ENCODE data around the gene PDE11A. TPM values are rescaled to one million over a fixed set of nuclear protein-coding genes. Genes with fewer than 3 reads are reported as not detected.

PDE11A gene
- polyA plus RNA-seq, 3 donors: 5.5 to 7.6 (median 6.9) TPM

GRCh38 chr2:177778472-177778871 is 294.1 kb downstream of the PDE11A start:
- no peak for DNase-seq (ENCODE audit: low read depth in 3 of 3, low spot score in 2 of 3)

GRCh38 chr2:177772529-177772928 is 300.0 kb downstream of the PDE11A start:
- no peak for DNase-seq (ENCODE audit: low read depth in 3 of 3, low spot score in 2 of 3)

GRCh38 chr2:177771191-177771590 is 301.4 kb downstream of the PDE11A start:
- no peak for DNase-seq (ENCODE audit: low read depth in 3 of 3, low spot score in 2 of 3)

GRCh38 chr2:177767768-177768167 is 304.8 kb downstream of the PDE11A start:
- no peak for DNase-seq (ENCODE audit: low read depth in 3 of 3, low spot score in 2 of 3)

- no peak for DNase-seq (ENCODE audit: low read depth in 3 of 3, low spot score in 2 of 3)
Measured at GRCh38 chr2:177765698-177766097, 306.9 kb downstream of the PDE11A start.

- DNase-seq (ENCODE audit: low read depth in 3 of 3, low spot score in 2 of 3): peak in 1 of 3 donors; percentile 76
Measured at GRCh38 chr2:177763531-177764265, 308.9 kb downstream of the PDE11A start.

GRCh38 chr2:177759443-177759842 is 313.1 kb downstream of the PDE11A start:
- DNase-seq (ENCODE audit: low read depth in 3 of 3, low spot score in 2 of 3): no peak

- DNase-seq (ENCODE audit: low read depth in 3 of 3, low spot score in 2 of 3): peak in 1 of 3 donors; percentile 73
Measured at GRCh38 chr2:177758591-177759371, 313.8 kb downstream of the PDE11A start.

GRCh38 chr2:177756336-177756735 is 316.2 kb downstream of the PDE11A start:
- DNase-seq (ENCODE audit: low read depth in 3 of 3, low spot score in 2 of 3): no peak

GRCh38 chr2:177754492-177754873 is 318.1 kb downstream of the PDE11A start:
- DNase-seq (ENCODE audit: low read depth in 3 of 3, low spot score in 2 of 3): peak; percentile 83 to 86 (median 85)

GRCh38 chr2:177753682-177754491 is 318.7 kb downstream of the PDE11A start:
- DNase-seq (ENCODE audit: low read depth in 3 of 3, low spot score in 2 of 3): peak; percentile 85 to 90 (median 86)

DNA sequence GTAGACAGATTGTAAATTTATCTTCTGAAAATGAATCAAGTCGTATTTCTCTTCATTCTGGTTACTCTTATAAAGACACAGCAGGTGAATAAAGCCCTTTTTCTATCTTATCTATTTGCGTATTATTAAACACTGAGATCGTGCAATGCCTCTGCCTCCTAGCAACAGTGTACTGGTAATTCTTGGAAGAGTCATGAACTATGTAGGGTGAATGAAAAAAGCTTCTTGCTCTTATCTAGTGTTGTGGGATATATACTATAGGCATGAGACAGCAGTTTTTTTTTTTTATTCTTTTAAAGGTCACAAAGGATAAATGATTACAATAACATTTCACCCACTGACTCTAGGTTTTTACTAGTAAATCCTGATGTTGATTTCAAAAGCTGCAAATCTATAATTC is 324.2 kb downstream of the PDE11A start:
- DNase-seq (ENCODE audit: low read depth in 3 of 3, low spot score in 2 of 3): no peak

GRCh38 chr2:177747384-177747783 is 325.2 kb downstream of the PDE11A start:
- no peak for DNase-seq (ENCODE audit: low read depth in 3 of 3, low spot score in 2 of 3)

GRCh38 chr2:177746358-177746757 is 326.2 kb downstream of the PDE11A start:
- DNase-seq (ENCODE audit: low read depth in 3 of 3, low spot score in 2 of 3): no peak

DNA sequence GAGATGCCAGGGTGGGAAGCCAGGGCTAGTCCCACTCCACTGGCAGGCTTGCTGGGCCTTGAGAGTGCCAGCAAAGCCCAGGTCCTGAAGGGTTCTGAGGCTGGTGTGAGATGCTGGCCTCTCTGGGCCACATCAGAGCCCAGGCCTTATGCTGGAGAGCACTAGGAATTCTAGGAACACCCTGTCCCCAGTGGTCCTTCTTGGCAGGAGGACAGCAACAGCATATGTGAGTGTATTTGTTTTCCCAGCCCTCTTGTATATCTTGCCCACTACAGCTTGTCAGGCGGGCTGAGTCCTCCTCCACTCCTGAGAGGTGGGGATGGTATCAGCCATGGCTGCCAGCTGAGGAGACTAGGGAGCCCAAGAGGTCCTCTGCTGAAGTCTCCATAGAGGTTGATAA is 327.0 kb downstream of the PDE11A start:
- DNase-seq (ENCODE audit: low read depth in 3 of 3, low spot score in 2 of 3): no peak

- DNase-seq (ENCODE audit: low read depth in 3 of 3, low spot score in 2 of 3): no peak
Measured at GRCh38 chr2:177742851-177743250, 329.7 kb downstream of the PDE11A start.

DNA sequence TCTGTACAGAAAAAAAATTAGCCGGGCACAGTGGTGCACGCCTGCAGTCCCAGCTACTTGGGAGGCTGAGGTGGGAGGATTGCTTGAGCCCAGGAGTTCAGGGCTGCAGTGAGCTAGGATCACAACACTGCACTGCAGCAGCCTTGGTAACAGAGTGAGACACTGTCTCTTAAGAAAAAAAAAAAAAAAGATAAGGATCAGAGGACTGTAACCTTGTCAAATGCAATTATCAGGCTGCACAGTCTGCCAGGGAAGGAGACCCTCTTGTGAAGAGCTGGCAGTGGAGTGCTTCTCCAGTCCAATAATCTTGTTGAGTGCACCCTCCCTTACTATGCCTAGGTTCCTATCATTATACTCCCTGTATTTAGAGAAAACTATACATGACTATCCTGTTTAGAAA is 330.7 kb downstream of the PDE11A start:
- DNase-seq (ENCODE audit: low read depth in 3 of 3, low spot score in 2 of 3): no peak

DNA sequence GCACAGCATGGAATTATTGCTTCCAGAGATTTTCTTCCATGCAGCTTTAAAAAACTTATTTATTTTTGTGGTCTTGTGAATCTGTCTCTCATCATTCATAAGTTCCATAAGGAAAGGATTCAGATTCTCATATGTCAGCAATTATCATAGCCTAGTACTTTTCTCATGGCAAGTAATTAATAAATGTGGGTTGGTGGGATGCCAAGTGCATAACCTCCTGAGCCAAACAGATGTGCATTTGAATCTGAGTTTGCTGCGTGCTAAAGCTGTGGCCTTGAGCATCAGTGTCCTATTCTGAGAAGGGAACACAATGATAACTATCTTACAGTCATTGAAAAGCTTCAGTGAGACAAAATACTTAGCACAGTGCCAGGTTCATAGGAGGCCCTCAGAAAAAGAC is 331.9 kb downstream of the PDE11A start:
- no peak for DNase-seq (ENCODE audit: low read depth in 3 of 3, low spot score in 2 of 3)

DNA sequence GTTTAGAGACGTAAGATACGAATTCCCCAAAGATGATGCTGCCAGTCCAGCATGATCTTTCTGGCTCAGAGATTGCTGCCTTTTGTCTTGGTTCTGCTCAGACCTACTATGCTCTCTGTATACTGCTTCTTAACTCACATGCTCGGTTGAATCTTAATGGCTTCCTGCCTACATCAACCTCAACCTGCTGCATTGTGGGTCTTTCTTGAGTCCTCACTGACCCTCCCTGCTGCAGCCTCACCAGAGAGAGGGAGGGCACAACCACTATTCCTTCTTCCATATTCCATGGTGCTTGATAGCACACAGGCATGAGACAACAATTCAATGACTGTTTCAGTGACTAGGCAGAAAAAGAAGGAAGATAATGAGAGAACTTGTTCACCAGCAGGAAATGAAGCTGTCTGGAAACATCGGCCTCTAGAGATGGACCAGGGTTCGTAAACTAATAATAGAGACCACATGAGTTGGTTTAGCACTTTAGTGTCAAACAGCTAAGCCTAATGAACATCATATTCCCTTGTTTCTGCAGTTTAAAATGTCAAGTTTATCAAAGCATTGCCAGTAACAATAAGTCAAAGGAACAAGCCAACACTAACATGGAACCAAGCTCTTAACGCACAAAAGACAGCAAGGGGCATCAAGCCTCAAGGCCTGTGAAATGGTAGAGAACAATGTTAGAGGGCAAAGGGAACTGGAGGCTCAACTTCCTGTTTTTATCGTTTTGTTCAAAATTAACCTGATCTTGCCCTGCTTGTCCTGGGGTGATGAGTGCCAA is 333.9 kb downstream of the PDE11A start:
- DNase-seq (ENCODE audit: low read depth in 3 of 3, low spot score in 2 of 3): no peak

- no peak for DNase-seq (ENCODE audit: low read depth in 3 of 3, low spot score in 2 of 3)
Measured at GRCh38 chr2:177735318-177735803, 337.2 kb downstream of the PDE11A start.
